ENCODE data around the gene SLC9A4. TPM values are rescaled to one million over a fixed set of nuclear protein-coding genes. Genes with fewer than 3 reads are reported as not detected.

The SLC9A4 gene
- total and polyA plus RNA-seq, 10 of the 15 experiments (the other 5 are each of a cell fraction or from before 2014, with no cell fraction given) = 0.10 TPM; not detected in 9

- H3K9ac ChIP-seq (ENCODE audit: control insufficient read depth, insufficient read depth, low read length) = no peak overlapping the region
- CTCF ChIA-PET = no interaction called here
- POLR2A ChIA-PET = no interaction called here
- TF ChIP-seq EP300 (IDR thresholded peaks at IDR 0.05; ENCODE audit: borderline replicate concordance in 1 of 2, control insufficient read depth in 1 of 2, low read depth in 2 of 2, low read length in 2 of 2) (no peak), JUNB (IDR thresholded peaks at IDR 0.05) (no peak), POLR2AphosphoS5 (IDR thresholded peaks at IDR 0.05; ENCODE audit: low read length) (no peak), ZZZ3 (IDR thresholded peaks at IDR 0.05; ENCODE audit: control insufficient read depth, insufficient read length, low read depth) (no peak), ELK1 (IDR thresholded peaks at IDR 0.05; ENCODE audit: low read depth, low read length) (no peak), CREM (IDR thresholded peaks at IDR 0.05; ENCODE audit: low read depth) (no peak), NFYB (IDR thresholded peaks at IDR 0.05; ENCODE audit: insufficient read depth, low read depth, low read length) (no peak), SUPT20H (IDR thresholded peaks at IDR 0.05; ENCODE audit: borderline replicate concordance, control insufficient read depth, low read depth, low read length) (no peak), NFXL1 (IDR thresholded peaks at IDR 0.05; ENCODE audit: borderline replicate concordance) (no peak)
- in situ Hi-C loops (cut with MboI) = no loop called here
- H3K36me3 ChIP-seq (ENCODE audit: control insufficient read depth in 2 of 2, insufficient read depth in 2 of 2, low read length in 1 of 2) = no peaks in the 10 kb centered on the region
- DNase-seq (ENCODE audit: low read depth, low spot score) = no peak
- 0% methylated on average over 2 of the region's 2 CpGs for WGBS (ENCODE audit: insufficient coverage, insufficient replicate concordance, low lambda C conversion rate, missing lambda C conversion rate)
- H3K4me1 ChIP-seq (ENCODE audit: control insufficient read depth, insufficient read depth, low read length) = no peaks in the 10 kb centered on the region
- BruUV-seq (replicated peaks) = no TSS peak
- H3K27ac ChIP-seq (ENCODE audit: control insufficient read depth, insufficient read depth) = no peak overlapping the region
- H3K79me2 ChIP-seq (ENCODE audit: control insufficient read depth, insufficient read depth, low read length) = no peaks in the 10 kb centered on the region
- intact Hi-C loops (cut with micrococcal nuclease; ENCODE audit: unreplicated experiment) = no loop called here
- H2AFZ ChIP-seq (ENCODE audit: control insufficient read depth, low read depth, low read length) = no peak overlapping the region
- RAD21 ChIA-PET (ENCODE audit: unreplicated experiment) = no interaction called here
- no peaks in the 10 kb centered on the region; the same call in 2 of the 3 replicates for H3K9me3 ChIP-seq (replicated peaks; ENCODE audit: control insufficient read depth, insufficient read depth, low read length)
- no peak for FAIRE-seq
- H3K27me3 ChIP-seq (replicated peaks in 1 of 2; ENCODE audit: control insufficient read depth in 2 of 2, insufficient read depth in 2 of 2, low read length in 1 of 2) = no peaks in the 10 kb centered on the region
- no peak overlapping the region for H3K4me3 ChIP-seq
- no peak for ATAC-seq
- SMC1A ChIA-PET (ENCODE audit: uncharacterized antibody, unreplicated experiment) = interaction anchor here (0.5 kb wide), 1 partner anchor 578 kb away, joined by 3 read pairs; no protein-coding TSS in a partner anchor
- H4K20me1 ChIP-seq (ENCODE audit: control insufficient read depth, insufficient read depth) = no peaks in the 10 kb centered on the region
- no peak overlapping the region for H3K4me2 ChIP-seq (ENCODE audit: control insufficient read depth, insufficient read depth)
Measured at GRCh38 chr2:102551329-102552096, 78.5 kb downstream of the SLC9A4 start.
